ENCODE measurements around the gene GBX2.

The GBX2 gene

DNA sequence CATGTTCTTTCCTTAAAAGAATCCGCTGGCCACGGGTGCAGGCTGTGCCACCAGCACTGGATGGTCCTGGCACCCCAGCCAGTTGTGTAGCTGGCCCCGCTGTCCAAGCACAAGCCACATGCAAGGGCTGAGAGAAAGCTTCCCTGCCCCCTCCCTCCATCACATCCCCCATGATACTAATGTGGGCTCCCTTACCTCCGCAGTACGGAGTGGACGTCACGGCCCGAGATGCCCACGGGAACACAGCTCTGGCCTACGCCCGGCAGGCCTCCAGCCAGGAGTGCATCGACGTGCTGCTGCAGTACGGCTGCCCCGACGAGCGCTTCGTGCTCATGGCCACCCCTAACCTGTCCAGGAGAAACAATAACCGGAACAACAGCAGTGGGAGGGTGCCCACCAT lies 44.5 kb downstream of the GBX2 start:
- H3K4me3 ChIP-seq (IDR thresholded peaks at IDR 0.05; ENCODE audit: insufficient read depth, low read depth, low read length), result no peak overlapping the region
- no peak overlapping the region for H3K4me2 ChIP-seq
- no peaks in the 10 kb centered on the region for H4K20me1 ChIP-seq (ENCODE audit: insufficient read depth)
- H3K27me3 ChIP-seq (ENCODE audit: insufficient read depth, low read depth), result no peaks in the 10 kb centered on the region
- H3K79me2 ChIP-seq (ENCODE audit: insufficient read depth, low read depth), result no peaks in the 10 kb centered on the region
- no peak overlapping the region for H3K9ac ChIP-seq
- H3K4me1 ChIP-seq (ENCODE audit: low read depth, poor library complexity, severe bottlenecking), result no peaks in the 10 kb centered on the region
- H3K36me3 ChIP-seq (ENCODE audit: insufficient read depth), result no peaks in the 10 kb centered on the region
- H3K27ac ChIP-seq, result no peak overlapping the region
- TF ChIP-seq CTCF (conservative IDR thresholded peaks at IDR 0.05; ENCODE audit: low read depth, low read length), result no peak
- H2AFZ ChIP-seq (ENCODE audit: low read depth), result no peak overlapping the region

DNA sequence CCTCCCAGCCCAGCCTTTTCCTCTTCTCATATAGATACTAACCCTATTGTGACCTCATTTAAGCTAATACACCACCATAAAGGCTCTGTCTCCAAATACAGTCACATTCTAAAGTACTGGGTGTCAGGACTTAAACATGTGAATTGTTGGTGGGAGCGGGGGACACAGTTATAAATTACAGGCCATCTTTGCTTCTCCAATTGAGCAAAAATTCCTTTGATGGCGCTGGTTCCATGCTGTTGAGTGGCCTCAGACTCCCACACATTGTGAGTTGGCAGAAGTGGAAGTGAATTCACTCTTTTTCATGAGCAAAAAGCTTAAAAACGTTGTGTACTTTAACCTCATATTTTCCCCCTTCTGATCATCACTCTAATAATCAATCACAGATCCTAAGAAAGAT lies 46.0 kb downstream of the GBX2 start:
- Histone ChIP-seq H3K36me3 (ENCODE audit: insufficient read depth) (no peaks in the 10 kb centered on the region), H3K27ac (no peak overlapping the region), H3K4me3 (IDR thresholded peaks at IDR 0.05; ENCODE audit: insufficient read depth, low read depth, low read length) (no peak overlapping the region), H3K9ac (no peak overlapping the region), H3K4me2 (no peak overlapping the region), H3K27me3 (ENCODE audit: insufficient read depth, low read depth) (no peaks in the 10 kb centered on the region), H3K79me2 (ENCODE audit: insufficient read depth, low read depth) (no peaks in the 10 kb centered on the region), H2AFZ (ENCODE audit: low read depth) (no peak overlapping the region), H4K20me1 (ENCODE audit: insufficient read depth) (no peaks in the 10 kb centered on the region), H3K4me1 (ENCODE audit: low read depth, poor library complexity, severe bottlenecking) (no peaks in the 10 kb centered on the region)
- no peak for TF ChIP-seq CTCF (conservative IDR thresholded peaks at IDR 0.05; ENCODE audit: low read depth, low read length)

GRCh38 chr2:236121546-236121945 lies 46.6 kb downstream of the GBX2 start:
- Histone ChIP-seq H3K4me3 (IDR thresholded peaks at IDR 0.05; ENCODE audit: insufficient read depth, low read depth, low read length) (no peak overlapping the region), H3K27me3 (ENCODE audit: insufficient read depth, low read depth) (no peaks in the 10 kb centered on the region), H3K4me1 (ENCODE audit: low read depth, poor library complexity, severe bottlenecking) (no peaks in the 10 kb centered on the region), H3K79me2 (ENCODE audit: insufficient read depth, low read depth) (no peaks in the 10 kb centered on the region), H4K20me1 (ENCODE audit: insufficient read depth) (no peaks in the 10 kb centered on the region), H3K4me2 (no peak overlapping the region), H3K27ac (no peak overlapping the region), H3K36me3 (ENCODE audit: insufficient read depth) (no peaks in the 10 kb centered on the region), H3K9ac (no peak overlapping the region), H2AFZ (ENCODE audit: low read depth) (no peak overlapping the region)
- TF ChIP-seq CTCF (conservative IDR thresholded peaks at IDR 0.05; ENCODE audit: low read depth, low read length), result no peak

- H3K9ac ChIP-seq, result no peak overlapping the region
- H3K4me2 ChIP-seq, result no peak overlapping the region
Measured at GRCh38 chr2:236120829-236121228, 47.4 kb downstream of the GBX2 start.

More at GRCh38 chr2:236120829-236121228, 47.4 kb downstream of the GBX2 start:
- Histone ChIP-seq H3K27me3 (ENCODE audit: insufficient read depth, low read depth) (no peaks in the 10 kb centered on the region), H3K79me2 (ENCODE audit: insufficient read depth, low read depth) (no peaks in the 10 kb centered on the region), H3K4me3 (IDR thresholded peaks at IDR 0.05; ENCODE audit: insufficient read depth, low read depth, low read length) (no peak overlapping the region), H4K20me1 (ENCODE audit: insufficient read depth) (no peaks in the 10 kb centered on the region), H3K27ac (no peak overlapping the region), H3K36me3 (ENCODE audit: insufficient read depth) (no peaks in the 10 kb centered on the region), H2AFZ (ENCODE audit: low read depth) (no peak overlapping the region), H3K4me1 (ENCODE audit: low read depth, poor library complexity, severe bottlenecking) (no peaks in the 10 kb centered on the region)
- no peak for TF ChIP-seq CTCF (conservative IDR thresholded peaks at IDR 0.05; ENCODE audit: low read depth, low read length)
